ENCODE measurements around the gene SLC38A1.

SLC38A1 gene

GRCh38 chr12:46230983-46231382 is 37.9 kb downstream of the SLC38A1 start:
- TF ChIP-seq REST (IDR thresholded peaks at IDR 0.05; ENCODE audit: insufficient read depth in 1 of 2, low read depth in 2 of 2, low read length in 2 of 2), result no peak

GRCh38 chr12:46230306-46230705 is 38.5 kb downstream of the SLC38A1 start:
- no peak for TF ChIP-seq TAF1 (IDR thresholded peaks at IDR 0.05; ENCODE audit: borderline replicate concordance, insufficient read depth, low read length)
- TF ChIP-seq REST (IDR thresholded peaks at IDR 0.05; ENCODE audit: insufficient read depth in 1 of 2, low read depth in 2 of 2, low read length in 2 of 2), result no peak
- no peak for TF ChIP-seq POLR2AphosphoS5 (IDR thresholded peaks at IDR 0.05; ENCODE audit: low read depth, low read length)
- TF ChIP-seq SIN3A (IDR thresholded peaks at IDR 0.05; ENCODE audit: borderline replicate concordance, insufficient read depth, low read length), result no peak
- no peak for TF ChIP-seq FOXP2 (optimal IDR thresholded peaks at IDR 0.05; ENCODE audit: borderline replicate concordance, extremely low read depth, extremely low read length, insufficient read depth)

- no peak for TF ChIP-seq FOXP2 (optimal IDR thresholded peaks at IDR 0.05; ENCODE audit: borderline replicate concordance, extremely low read depth, extremely low read length, insufficient read depth)
- TF ChIP-seq REST (IDR thresholded peaks at IDR 0.05; ENCODE audit: insufficient read depth in 1 of 2, low read depth in 2 of 2, low read length in 2 of 2), result no peak
- TF ChIP-seq SIN3A (IDR thresholded peaks at IDR 0.05; ENCODE audit: borderline replicate concordance, insufficient read depth, low read length), result no peak
- TF ChIP-seq POLR2AphosphoS5 (IDR thresholded peaks at IDR 0.05; ENCODE audit: low read depth, low read length), result no peak
- no peak for TF ChIP-seq TAF1 (IDR thresholded peaks at IDR 0.05; ENCODE audit: borderline replicate concordance, insufficient read depth, low read length)
Observed at GRCh38 chr12:46227616-46228015, 41.2 kb downstream of the SLC38A1 start.

- TF ChIP-seq POLR2AphosphoS5 (IDR thresholded peaks at IDR 0.05; ENCODE audit: low read depth, low read length), result no peak
Observed at GRCh38 chr12:46224386-46224785, 44.5 kb downstream of the SLC38A1 start.

- TF ChIP-seq REST (IDR thresholded peaks at IDR 0.05; ENCODE audit: insufficient read depth in 1 of 2, low read depth in 2 of 2, low read length in 2 of 2), result no peak
- TF ChIP-seq SIN3A (IDR thresholded peaks at IDR 0.05; ENCODE audit: borderline replicate concordance, insufficient read depth, low read length), result no peak
- no peak for TF ChIP-seq TAF1 (IDR thresholded peaks at IDR 0.05; ENCODE audit: borderline replicate concordance, insufficient read depth, low read length)
- TF ChIP-seq FOXP2 (optimal IDR thresholded peaks at IDR 0.05; ENCODE audit: borderline replicate concordance, extremely low read depth, extremely low read length, insufficient read depth), result no peak
- TF ChIP-seq POLR2AphosphoS5 (IDR thresholded peaks at IDR 0.05; ENCODE audit: low read depth, low read length), result no peak
Observed at GRCh38 chr12:46223047-46223446, 45.8 kb downstream of the SLC38A1 start.
